Caco-2 (cell line): ENCODE data around the gene ARFIP1. TPM values are rescaled to one million over a fixed set of nuclear protein-coding genes. Genes with fewer than 3 reads are reported as not detected.

Experiments used
- BruUV-seq: library from RNA; stranded (reverse); fragments of 400-500 nt; replicated peaks from 2 replicates; lab custom pipeline; 2021; lab: Mats Ljungman, UMichigan
- CTCF ChIA-PET: fragments of 300-600 bp; sonication (Branson Sonifier 250); formaldehyde crosslinking; loops from one replicate; lab custom pipeline; 2022; ENCODE audit warnings: antibody characterized with exemption; lab: Charles Lee
- POLR2A ChIA-PET: fragments of 300-600 bp; sonication (Branson Sonifier 250); formaldehyde crosslinking; loops from one replicate; lab custom pipeline; 2022; ENCODE audit warnings: antibody characterized with exemption; lab: Charles Lee
- DNase-seq, 2 experiments: peaks; one replicate each; pipeline versions ENCODE4 v3.0.0 to v3.0.0-alpha.2; 2020 to 2022
- H3K27me3 ChIP-seq: replicated peaks from 2 replicates; pipeline ENCODE4 v1.6.0; 2011; ENCODE audit warnings: low read length; ENCODE audit not compliant: control insufficient read depth, insufficient read depth
- H3K36me3 ChIP-seq: 2 replicates; pipeline ENCODE4 v1.5.1; 2011; ENCODE audit warnings: low read length; ENCODE audit not compliant: control insufficient read depth, insufficient read depth
- H3K4me1 ChIP-seq: fragments of 250-450 bp; sonication (Bioruptor Pico); 2 replicates; pipeline ENCODE4 v1.5.1; 2020; ENCODE audit warnings: mild to moderate bottlenecking
- H3K4me3 ChIP-seq: 2 replicates; pipeline ENCODE4 v1.5.1; 2011; ENCODE audit warnings: low read depth, mild to moderate bottlenecking, control low read depth, low read length
- H3K9me3 ChIP-seq: fragments of 250-450 bp; sonication (Bioruptor Pico); 2 replicates; pipeline ENCODE4 v1.5.1; 2020; ENCODE audit warnings: mild to moderate bottlenecking, moderate library complexity
- H3K27ac Mint-ChIP-seq: one replicate; pipeline ENCODE4 v1.8.0; 2022; ENCODE audit warnings: mixed read lengths; ENCODE audit not compliant: unreplicated experiment
- H3K27me3 Mint-ChIP-seq: one replicate; pipeline ENCODE4 v1.8.0; 2022; ENCODE audit warnings: mixed read lengths; ENCODE audit not compliant: insufficient read depth, unreplicated experiment
- H3K36me3 Mint-ChIP-seq: one replicate; pipeline ENCODE4 v1.8.0; 2022; ENCODE audit warnings: mild to moderate bottlenecking, mixed read lengths; ENCODE audit not compliant: insufficient read depth, unreplicated experiment
- H3K4me1 Mint-ChIP-seq: one replicate; pipeline ENCODE4 v1.8.0; 2022; ENCODE audit warnings: low read depth, mixed read lengths; ENCODE audit not compliant: unreplicated experiment
- H3K4me3 Mint-ChIP-seq: one replicate; pipeline ENCODE4 v1.8.0; 2022; ENCODE audit warnings: mild to moderate bottlenecking, moderate library complexity, mixed read lengths; ENCODE audit not compliant: unreplicated experiment
- H3K9me3 Mint-ChIP-seq: one replicate; pipeline ENCODE4 v1.8.0; 2022; ENCODE audit warnings: mixed read lengths; ENCODE audit not compliant: unreplicated experiment
- intact Hi-C: fragments of 100-400 bp; cut with micrococcal nuclease; formaldehyde crosslinking; loops from one replicate; pipeline ENCODE4 v1.10.0; 2022; ENCODE audit not compliant: unreplicated experiment
- total RNA-seq: library from RNA; stranded (reverse); gene quantifications from 2 replicates; pipeline ENCODE4 v1.2.3, GENCODE V29; 2022
- TF ChIP-seq, protein P1 (sequence below), 2 experiments: fragments of 200-600 bp in 1 of 2; IDR thresholded peaks; 1 replicate in 1 of 2; 2 replicates in 1 of 2; pipeline versions ENCODE4 v1.5.1 to v1.8.0; 2011 to 2022; ENCODE audit warnings: antibody characterized with exemption in 1 of 2, control low read depth in 1 of 2, inconsistent platforms in 1 of 2, low read depth in 1 of 2, low read length in 1 of 2, mild to moderate bottlenecking in 1 of 2, moderate library complexity in 1 of 2; ENCODE audit not compliant: insufficient read depth in 1 of 2, severe bottlenecking in 1 of 2, unreplicated experiment in 1 of 2

ARFIP1 gene
- total RNA-seq, 1 experiment from 2014 or later: 31.9 TPM

DNA sequence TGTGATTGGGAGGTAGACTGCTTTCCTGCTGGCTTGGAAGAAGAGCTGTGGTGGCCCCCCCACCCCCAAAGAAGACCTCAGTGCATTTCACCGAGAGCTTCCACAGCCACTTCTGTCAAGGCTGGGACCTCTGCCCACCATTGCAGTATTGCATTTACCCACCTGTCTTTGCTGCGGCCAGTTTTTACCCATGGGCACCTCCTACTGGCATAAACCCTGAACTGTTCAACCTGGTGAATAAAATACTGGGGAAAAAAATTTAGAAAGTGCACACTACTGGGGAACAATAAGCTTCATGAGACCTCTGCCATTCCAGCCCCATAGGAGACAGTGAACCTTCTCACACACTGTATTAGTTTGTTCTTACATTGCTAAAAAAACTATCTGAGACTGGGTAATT is 40.3 kb downstream of the ARFIP1 start:
- ChIA-PET CTCF (no interaction called here), POLR2A (no interaction called here)
- no peak overlapping the region for H3K4me3 Mint-ChIP-seq
- intact Hi-C loops: no loop called here
- no peaks in the 10 kb centered on the region; the same call in 1 of the 2 replicates for H3K36me3 ChIP-seq
- no TSS peak for BruUV-seq
- H3K36me3 Mint-ChIP-seq: peaks cover 23% of the 10 kb centered on the region
- TF ChIP-seq, protein P1, sequence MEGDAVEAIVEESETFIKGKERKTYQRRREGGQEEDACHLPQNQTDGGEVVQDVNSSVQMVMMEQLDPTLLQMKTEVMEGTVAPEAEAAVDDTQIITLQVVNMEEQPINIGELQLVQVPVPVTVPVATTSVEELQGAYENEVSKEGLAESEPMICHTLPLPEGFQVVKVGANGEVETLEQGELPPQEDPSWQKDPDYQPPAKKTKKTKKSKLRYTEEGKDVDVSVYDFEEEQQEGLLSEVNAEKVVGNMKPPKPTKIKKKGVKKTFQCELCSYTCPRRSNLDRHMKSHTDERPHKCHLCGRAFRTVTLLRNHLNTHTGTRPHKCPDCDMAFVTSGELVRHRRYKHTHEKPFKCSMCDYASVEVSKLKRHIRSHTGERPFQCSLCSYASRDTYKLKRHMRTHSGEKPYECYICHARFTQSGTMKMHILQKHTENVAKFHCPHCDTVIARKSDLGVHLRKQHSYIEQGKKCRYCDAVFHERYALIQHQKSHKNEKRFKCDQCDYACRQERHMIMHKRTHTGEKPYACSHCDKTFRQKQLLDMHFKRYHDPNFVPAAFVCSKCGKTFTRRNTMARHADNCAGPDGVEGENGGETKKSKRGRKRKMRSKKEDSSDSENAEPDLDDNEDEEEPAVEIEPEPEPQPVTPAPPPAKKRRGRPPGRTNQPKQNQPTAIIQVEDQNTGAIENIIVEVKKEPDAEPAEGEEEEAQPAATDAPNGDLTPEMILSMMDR (IDR thresholded peaks at IDR 0.05; ENCODE audit: insufficient read depth in 1 of 2, low read depth in 1 of 2, low read length in 1 of 2, severe bottlenecking in 1 of 2, unreplicated experiment in 1 of 2): no peak
- no peaks in the 10 kb centered on the region for H3K27me3 ChIP-seq
- H3K9me3 Mint-ChIP-seq: no peaks in the 10 kb centered on the region
- H3K4me1 Mint-ChIP-seq: peaks cover 6% of the 10 kb centered on the region
- H3K27ac Mint-ChIP-seq: no peak overlapping the region
- H3K4me3 ChIP-seq: no peak overlapping the region
- no peaks in the 10 kb centered on the region for H3K27me3 Mint-ChIP-seq
- no peak for DNase-seq
- 0 out of 2 replicates have a peak, but pooled peaks cover 3% of the 10 kb centered on the region for H3K9me3 ChIP-seq
- no peaks in the 10 kb centered on the region for H3K4me1 ChIP-seq

DNA sequence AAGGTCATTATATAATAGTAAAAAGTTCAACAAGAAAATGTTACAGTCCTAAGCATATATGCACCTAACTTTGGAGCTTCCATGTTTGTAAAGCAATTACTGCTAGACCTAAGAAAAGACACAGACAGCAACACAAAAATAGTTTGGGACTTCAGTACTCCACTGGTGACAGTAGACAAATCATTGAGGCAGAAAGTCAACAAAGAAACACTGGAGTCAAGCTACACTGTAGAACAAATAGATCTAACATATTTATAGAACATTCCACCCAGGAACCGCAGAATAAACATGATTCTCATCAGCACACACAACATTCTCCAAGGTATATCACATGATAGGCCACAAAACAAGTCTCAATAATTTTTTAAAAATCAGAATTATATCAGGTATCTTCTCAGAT is 42.6 kb downstream of the ARFIP1 start:
- Mint-ChIP-seq H3K36me3 (peaks cover 13% of the 10 kb centered on the region), H3K9me3 (no peaks in the 10 kb centered on the region), H3K4me3 (no peak overlapping the region), H3K27ac (no peak overlapping the region), H3K27me3 (no peaks in the 10 kb centered on the region), H3K4me1 (no peaks in the 10 kb centered on the region)
- no peaks in the 10 kb centered on the region for H3K27me3 ChIP-seq
- H3K9me3 ChIP-seq: 0 out of 2 replicates have a peak, but pooled peaks cover 3% of the 10 kb centered on the region
- no peaks in the 10 kb centered on the region for H3K4me1 ChIP-seq
- ChIA-PET CTCF (no interaction called here), POLR2A (no interaction called here)
- H3K36me3 ChIP-seq: no peaks in the 10 kb centered on the region; the same call in 1 of the 2 replicates
- no peak overlapping the region for H3K4me3 ChIP-seq
- no peak for DNase-seq
- no TSS peak for BruUV-seq
- TF ChIP-seq, protein P1 (IDR thresholded peaks at IDR 0.05; ENCODE audit: insufficient read depth in 1 of 2, low read depth in 1 of 2, low read length in 1 of 2, severe bottlenecking in 1 of 2, unreplicated experiment in 1 of 2): no peak
- intact Hi-C loops: no loop called here

DNA sequence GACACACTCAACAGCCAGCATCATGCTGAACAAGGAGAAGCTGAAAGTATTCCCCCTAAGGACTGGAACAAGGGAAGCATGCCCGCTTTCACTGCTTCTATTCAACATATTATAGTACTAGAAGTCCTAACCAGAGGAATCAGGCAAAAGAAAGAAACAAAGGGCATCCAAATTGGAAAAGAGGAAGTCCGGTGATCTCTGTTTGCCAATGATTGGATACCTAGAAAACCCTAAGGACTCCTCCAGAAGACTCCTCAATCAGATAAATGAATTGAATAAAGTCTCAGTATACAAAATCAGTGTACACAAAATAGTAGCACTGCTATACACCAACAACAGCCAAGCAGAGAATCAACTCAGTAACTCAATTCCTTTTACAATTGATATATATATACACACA is 44.8 kb downstream of the ARFIP1 start:
- Mint-ChIP-seq H3K4me3 (no peak overlapping the region), H3K4me1 (no peaks in the 10 kb centered on the region), H3K27ac (no peak overlapping the region), H3K27me3 (no peaks in the 10 kb centered on the region), H3K9me3 (no peaks in the 10 kb centered on the region), H3K36me3 (peaks cover 7% of the 10 kb centered on the region)
- intact Hi-C loops: no loop called here
- H3K9me3 ChIP-seq: 0 out of 2 replicates have a peak, but pooled peaks cover 3% of the 10 kb centered on the region
- H3K27me3 ChIP-seq: no peaks in the 10 kb centered on the region
- H3K4me3 ChIP-seq: no peak overlapping the region
- DNase-seq: no peak
- H3K36me3 ChIP-seq: no peaks in the 10 kb centered on the region
- H3K4me1 ChIP-seq: no peaks in the 10 kb centered on the region
- ChIA-PET CTCF (no interaction called here), POLR2A (no interaction called here)
- BruUV-seq: no TSS peak
- TF ChIP-seq, protein P1 (IDR thresholded peaks at IDR 0.05; ENCODE audit: insufficient read depth in 1 of 2, low read depth in 1 of 2, low read length in 1 of 2, severe bottlenecking in 1 of 2, unreplicated experiment in 1 of 2): no peak
